ENCODE results near the gene SPIB.

DNA sequence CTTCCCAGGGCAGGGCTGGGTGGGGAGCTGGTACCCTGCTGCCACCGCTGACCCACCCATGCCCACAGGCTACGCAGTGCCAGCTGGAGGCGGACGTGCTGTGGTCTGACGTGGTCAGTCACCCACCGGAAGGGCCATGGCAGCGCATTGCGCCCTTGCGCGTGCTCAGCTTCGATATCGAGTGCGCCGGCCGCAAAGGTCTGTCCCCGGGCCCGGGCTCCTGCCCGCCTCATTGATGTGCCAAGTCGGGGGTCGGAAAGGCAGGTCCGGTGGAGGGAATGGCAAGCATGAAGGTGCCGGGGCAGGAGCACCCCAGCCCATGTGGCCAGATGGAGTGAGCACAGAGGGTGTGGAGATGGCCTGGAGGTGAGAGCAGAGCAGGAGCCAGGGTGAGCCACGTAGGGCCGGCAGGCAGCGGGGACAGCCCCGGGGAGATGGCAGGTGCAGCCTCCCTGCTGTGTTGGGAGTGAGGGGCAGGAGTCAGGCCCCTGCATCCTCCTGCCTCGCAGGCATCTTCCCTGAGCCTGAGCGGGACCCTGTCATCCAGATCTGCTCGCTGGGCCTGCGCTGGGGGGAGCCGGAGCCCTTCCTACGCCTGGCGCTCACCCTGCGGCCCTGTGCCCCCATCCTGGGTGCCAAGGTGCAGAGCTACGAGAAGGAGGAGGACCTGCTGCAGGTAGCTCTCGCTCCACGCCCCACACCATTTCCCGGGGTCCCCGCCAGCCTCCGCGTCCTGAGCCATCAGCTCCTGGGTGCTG, 16.0 kb upstream of the SPIB start:
- no peak for TF ChIP-seq POLR2A (IDR thresholded peaks at IDR 0.05)
- TF ChIP-seq, protein P1, sequence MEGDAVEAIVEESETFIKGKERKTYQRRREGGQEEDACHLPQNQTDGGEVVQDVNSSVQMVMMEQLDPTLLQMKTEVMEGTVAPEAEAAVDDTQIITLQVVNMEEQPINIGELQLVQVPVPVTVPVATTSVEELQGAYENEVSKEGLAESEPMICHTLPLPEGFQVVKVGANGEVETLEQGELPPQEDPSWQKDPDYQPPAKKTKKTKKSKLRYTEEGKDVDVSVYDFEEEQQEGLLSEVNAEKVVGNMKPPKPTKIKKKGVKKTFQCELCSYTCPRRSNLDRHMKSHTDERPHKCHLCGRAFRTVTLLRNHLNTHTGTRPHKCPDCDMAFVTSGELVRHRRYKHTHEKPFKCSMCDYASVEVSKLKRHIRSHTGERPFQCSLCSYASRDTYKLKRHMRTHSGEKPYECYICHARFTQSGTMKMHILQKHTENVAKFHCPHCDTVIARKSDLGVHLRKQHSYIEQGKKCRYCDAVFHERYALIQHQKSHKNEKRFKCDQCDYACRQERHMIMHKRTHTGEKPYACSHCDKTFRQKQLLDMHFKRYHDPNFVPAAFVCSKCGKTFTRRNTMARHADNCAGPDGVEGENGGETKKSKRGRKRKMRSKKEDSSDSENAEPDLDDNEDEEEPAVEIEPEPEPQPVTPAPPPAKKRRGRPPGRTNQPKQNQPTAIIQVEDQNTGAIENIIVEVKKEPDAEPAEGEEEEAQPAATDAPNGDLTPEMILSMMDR (IDR thresholded peaks at IDR 0.05) = no peak
